H9 (cell line): ENCODE data around the gene TTC9B. TPM values are rescaled to one million over a fixed set of nuclear protein-coding genes. Genes with fewer than 3 reads are reported as not detected.

Source experiments
- DNase-seq: peaks from one replicate; pipeline ENCODE4 v3.0.0-alpha.2; 2017
- H2AFZ ChIP-seq: one replicate; pipeline ENCODE4 v1.6.1; 2013; ENCODE audit warnings: mild to moderate bottlenecking, low read length, control low read depth, moderate library complexity
- H2AK5ac ChIP-seq: 2 replicates; pipeline ENCODE4 v1.6.1; 2013; ENCODE audit warnings: low read length, control low read depth, mixed read lengths; ENCODE audit not compliant: insufficient read length
- H2BK120ac ChIP-seq: one replicate; pipeline ENCODE4 v1.6.1; 2013; ENCODE audit warnings: low read depth, mild to moderate bottlenecking, low read length, control low read depth, inconsistent platforms; ENCODE audit not compliant: poor library complexity, severe bottlenecking
- H2BK12ac ChIP-seq: 2 replicates; pipeline ENCODE4 v1.6.1; 2013; ENCODE audit warnings: low read length, control low read depth, mixed read lengths, low read depth; ENCODE audit not compliant: insufficient read length
- H2BK15ac ChIP-seq: 2 replicates; pipeline ENCODE4 v1.6.1; 2013; ENCODE audit warnings: low read depth, low read length, control low read depth
- H2BK20ac ChIP-seq: one replicate; pipeline ENCODE4 v1.6.1; 2013; ENCODE audit warnings: low read depth, mild to moderate bottlenecking, low read length, control low read depth, inconsistent platforms; ENCODE audit not compliant: poor library complexity, severe bottlenecking
- H2BK5ac ChIP-seq: 2 replicates; pipeline ENCODE4 v1.6.1; 2013; ENCODE audit warnings: low read length, control low read depth, mixed read lengths; ENCODE audit not compliant: insufficient read length
- H3K14ac ChIP-seq: 2 replicates; pipeline ENCODE4 v1.6.1; 2013; ENCODE audit warnings: low read length, control low read depth; ENCODE audit not compliant: insufficient read depth
- H3K18ac ChIP-seq: 2 replicates; pipeline ENCODE4 v1.6.1; 2013; ENCODE audit warnings: low read depth, mild to moderate bottlenecking, mixed read lengths, low read length, control low read depth; ENCODE audit not compliant: insufficient read length
- H3K23ac ChIP-seq: 2 replicates; pipeline ENCODE4 v1.6.1; 2013; ENCODE audit warnings: low read length, control low read depth, mixed read lengths, low read depth; ENCODE audit not compliant: insufficient read length
- H3K23me2 ChIP-seq: 2 replicates; pipeline ENCODE4 v1.6.1; 2013; ENCODE audit warnings: low read depth, mild to moderate bottlenecking, mixed read lengths, low read length, control low read depth; ENCODE audit not compliant: insufficient read length, poor library complexity, severe bottlenecking
- H3K27ac ChIP-seq: 2 replicates; pipeline ENCODE4 v1.5.1; 2013; ENCODE audit warnings: low read length, control low read depth, mixed read lengths, low read depth; ENCODE audit not compliant: insufficient read length
- H3K27me3 ChIP-seq: 2 replicates; pipeline ENCODE4 v1.6.1; 2013; ENCODE audit warnings: low read length, control low read depth, inconsistent platforms; ENCODE audit not compliant: insufficient read depth
- H3K4ac ChIP-seq: 2 replicates; pipeline ENCODE4 v1.6.1; 2013; ENCODE audit warnings: low read depth, mild to moderate bottlenecking, control low read depth, inconsistent platforms, low read length, moderate library complexity
- H3K4me1 ChIP-seq: 2 replicates; pipeline ENCODE4 v1.6.1; 2013; ENCODE audit warnings: low read length, control low read depth, inconsistent platforms; ENCODE audit not compliant: insufficient read depth
- H3K4me2 ChIP-seq: 2 replicates; pipeline ENCODE4 v1.6.1; 2013; ENCODE audit warnings: low read length, control low read depth, mixed read lengths; ENCODE audit not compliant: insufficient read length, insufficient read depth
- H3K56ac ChIP-seq: 2 replicates; pipeline ENCODE4 v1.6.1; 2013; ENCODE audit warnings: low read depth, mild to moderate bottlenecking, mixed read lengths, low read length, control low read depth; ENCODE audit not compliant: insufficient read length
- H3K79me1 ChIP-seq: 2 replicates; pipeline ENCODE4 v1.6.1; 2013; ENCODE audit warnings: low read depth, mild to moderate bottlenecking, moderate library complexity, low read length, control low read depth, inconsistent platforms; ENCODE audit not compliant: insufficient read depth, poor library complexity, severe bottlenecking
- H3K79me2 ChIP-seq: 2 replicates; pipeline ENCODE4 v1.6.1; 2013; ENCODE audit warnings: low read length, control low read depth, inconsistent platforms; ENCODE audit not compliant: insufficient read depth
- H3K9ac ChIP-seq: 2 replicates; pipeline ENCODE4 v1.6.1; 2013; ENCODE audit warnings: low read length, control low read depth, mixed read lengths; ENCODE audit not compliant: insufficient read length; ENCODE audit errors: extremely low read depth
- H3K9me3 ChIP-seq: one replicate; pipeline ENCODE4 v1.6.1; 2013; ENCODE audit warnings: low read depth, low read length, inconsistent platforms; ENCODE audit not compliant: control insufficient read depth
- H3T11ph ChIP-seq: one replicate; pipeline ENCODE4 v1.6.1; 2013; ENCODE audit warnings: mild to moderate bottlenecking, low read length, control low read depth, inconsistent platforms
- H4K20me1 ChIP-seq: one replicate; pipeline ENCODE4 v1.6.1; 2013; ENCODE audit not compliant: control insufficient read depth, insufficient read length, insufficient read depth
- H4K5ac ChIP-seq: 2 replicates; pipeline ENCODE4 v1.6.1; 2013; ENCODE audit warnings: low read depth, mild to moderate bottlenecking, mixed read lengths, low read length, control low read depth; ENCODE audit not compliant: insufficient read length
- H4K8ac ChIP-seq: replicated peaks from 2 replicates; pipeline ENCODE4 v1.6.1; 2013; ENCODE audit warnings: low read length, control low read depth, mixed read lengths, low read depth; ENCODE audit not compliant: insufficient read length
- H4K91ac ChIP-seq: 2 replicates; pipeline ENCODE4 v1.6.1; 2013; ENCODE audit warnings: low read depth, mild to moderate bottlenecking, moderate library complexity, mixed read lengths, low read length, control low read depth; ENCODE audit not compliant: insufficient read length
- H3K27ac Mint-ChIP-seq, 3 experiments: 2 replicates in 2 of 3; 3 replicates in 1 of 3; pipeline ENCODE4 v1.8.0; 2020 to 2021; ENCODE audit warnings: mixed read lengths in 3 of 3, mild to moderate bottlenecking in 1 of 3, moderate library complexity in 1 of 3
- H3K27me3 Mint-ChIP-seq: 2 replicates; pipeline ENCODE4 v1.8.0; 2021; ENCODE audit warnings: low read depth, mild to moderate bottlenecking, moderate library complexity, mixed read lengths
- H3K36me3 Mint-ChIP-seq, 3 experiments: 2 replicates in 2 of 3; 3 replicates in 1 of 3; pipeline ENCODE4 v1.8.0; 2020 to 2021; ENCODE audit warnings: low read depth in 3 of 3, mixed read lengths in 3 of 3; ENCODE audit not compliant: insufficient read depth in 1 of 3
- H3K4me1 Mint-ChIP-seq, 2 experiments: 2 replicates each; pipeline ENCODE4 v1.8.0; 2020; ENCODE audit warnings: mixed read lengths in 2 of 2
- H3K4me3 Mint-ChIP-seq, 2 experiments: 2 replicates in 1 of 2; 3 replicates in 1 of 2; pipeline ENCODE4 v1.8.0; 2020 to 2021; ENCODE audit warnings: mild to moderate bottlenecking in 2 of 2, mixed read lengths in 2 of 2, moderate library complexity in 1 of 2
- H3K9me3 Mint-ChIP-seq, 2 experiments: 2 replicates in 1 of 2; 3 replicates in 1 of 2; pipeline ENCODE4 v1.8.0; 2020; ENCODE audit warnings: mild to moderate bottlenecking in 2 of 2, mixed read lengths in 2 of 2, moderate library complexity in 1 of 2
- WGBS: extraction: QIAGEN DNeasy Blood & Tissue Kit; methylation state at CpG from one replicate; pipeline ENCODE4 v1.1.7; 2013; ENCODE audit warnings: missing lambda C conversion rate, low lambda C conversion rate, mixed read lengths; ENCODE audit not compliant: insufficient read length; ENCODE audit errors: extremely low coverage; 5-methylcytosine and 5-hydroxymethylcytosine counted together
- total RNA-seq: library from RNA; stranded (reverse); gene quantifications from 2 replicates; pipeline ENCODE4 v1.2.1, GENCODE V29; 2021
- TF ChIP-seq, protein P1 (sequence below): fragments of 200-600 bp; sonication (generic); conservative IDR thresholded peaks from 3 replicates; pipeline ENCODE4 v1.8.0; 2021; ENCODE audit warnings: antibody characterized with exemption, mild to moderate bottlenecking

TTC9B gene
- total RNA-seq, 1 experiment from 2014 or later = 0.15 TPM

- H3K79me2 ChIP-seq = no peaks in the 10 kb centered on the region
- TF ChIP-seq, protein P1, sequence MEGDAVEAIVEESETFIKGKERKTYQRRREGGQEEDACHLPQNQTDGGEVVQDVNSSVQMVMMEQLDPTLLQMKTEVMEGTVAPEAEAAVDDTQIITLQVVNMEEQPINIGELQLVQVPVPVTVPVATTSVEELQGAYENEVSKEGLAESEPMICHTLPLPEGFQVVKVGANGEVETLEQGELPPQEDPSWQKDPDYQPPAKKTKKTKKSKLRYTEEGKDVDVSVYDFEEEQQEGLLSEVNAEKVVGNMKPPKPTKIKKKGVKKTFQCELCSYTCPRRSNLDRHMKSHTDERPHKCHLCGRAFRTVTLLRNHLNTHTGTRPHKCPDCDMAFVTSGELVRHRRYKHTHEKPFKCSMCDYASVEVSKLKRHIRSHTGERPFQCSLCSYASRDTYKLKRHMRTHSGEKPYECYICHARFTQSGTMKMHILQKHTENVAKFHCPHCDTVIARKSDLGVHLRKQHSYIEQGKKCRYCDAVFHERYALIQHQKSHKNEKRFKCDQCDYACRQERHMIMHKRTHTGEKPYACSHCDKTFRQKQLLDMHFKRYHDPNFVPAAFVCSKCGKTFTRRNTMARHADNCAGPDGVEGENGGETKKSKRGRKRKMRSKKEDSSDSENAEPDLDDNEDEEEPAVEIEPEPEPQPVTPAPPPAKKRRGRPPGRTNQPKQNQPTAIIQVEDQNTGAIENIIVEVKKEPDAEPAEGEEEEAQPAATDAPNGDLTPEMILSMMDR = no peak
- no peak overlapping the region for H3K4me2 ChIP-seq
- no peak overlapping the region for H2BK15ac ChIP-seq
- no peak for DNase-seq
- H3T11ph ChIP-seq = no peak overlapping the region
- H2AFZ ChIP-seq = no peak overlapping the region
- no peak overlapping the region for H4K8ac ChIP-seq
- H3K4ac ChIP-seq = no peak overlapping the region
- no peaks in the 10 kb centered on the region for H3K4me1 ChIP-seq
- H2BK20ac ChIP-seq = no peak overlapping the region
- Mint-ChIP-seq H3K4me3 (no peak overlapping the region), H3K4me1 (peaks cover 16% of the 10 kb centered on the region in 2 experiments), H3K9me3 (no peaks in the 10 kb centered on the region; a peak in 2 of 5 replicates), H3K27ac (no peak overlapping the region), H3K36me3 (peaks cover 1 to 18% (median 5%) of the 10 kb centered on the region in 3 experiments), H3K27me3 (peaks cover 31% of the 10 kb centered on the region)
- H3K27me3 ChIP-seq = no peaks in the 10 kb centered on the region; the same call in 1 of the 2 replicates
- no CpG with 5 or more reads among the region's 22 CpGs for WGBS
- H3K23me2 ChIP-seq = no peaks in the 10 kb centered on the region
- no peak overlapping the region for H3K56ac ChIP-seq
- H4K5ac ChIP-seq = no peak overlapping the region
- H4K91ac ChIP-seq = no peak overlapping the region
- no peak overlapping the region for H3K9ac ChIP-seq
- no peaks in the 10 kb centered on the region for H3K79me1 ChIP-seq
- H3K9me3 ChIP-seq = no peaks in the 10 kb centered on the region
- H2AK5ac ChIP-seq = no peak overlapping the region
- H3K23ac ChIP-seq = no peak overlapping the region
- no peak overlapping the region for H3K14ac ChIP-seq
- no peak overlapping the region for H2BK5ac ChIP-seq
- H3K18ac ChIP-seq = no peak overlapping the region
- no peak overlapping the region for H2BK120ac ChIP-seq
- H2BK12ac ChIP-seq = no peak overlapping the region
- H4K20me1 ChIP-seq = no peaks in the 10 kb centered on the region
- no peak overlapping the region for H3K27ac ChIP-seq
These were observed 3.2 kb downstream of the TTC9B start for GRCh38 chr19:40214936-40215335.
